Measurements from ENCODE around the gene GPN2. TPM values are rescaled to one million over a fixed set of nuclear protein-coding genes. Genes with fewer than 3 reads are reported as not detected.

Gene GPN2
- total RNA-seq, 1 donor from 2014 or later = 6.8 TPM

DNA sequence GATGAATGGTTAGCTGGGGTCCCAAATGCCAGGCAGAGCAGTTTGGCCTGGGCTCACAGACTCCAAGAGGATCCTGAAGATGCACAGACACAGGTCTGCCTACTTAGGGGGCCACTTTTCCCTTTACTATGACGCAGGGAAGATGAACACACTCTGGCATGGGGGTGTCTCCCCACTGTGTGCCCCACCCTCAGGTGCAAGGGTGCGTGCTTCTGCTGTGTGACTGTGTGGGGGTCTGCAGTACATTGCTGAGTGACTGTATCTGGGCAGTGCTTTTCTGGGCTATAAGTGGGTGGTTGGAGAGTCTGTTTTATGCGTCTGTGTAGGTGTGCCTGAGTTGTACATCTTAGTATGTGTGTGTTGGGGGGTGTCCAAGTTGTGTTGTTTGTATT, 19.9 kb upstream of the GPN2 start:
- H3K9me3 Mint-ChIP-seq = no peaks in the 10 kb centered on the region
- Histone ChIP-seq H3K9ac (no peak overlapping the region), H3K27me3 (peaks cover 3% of the 10 kb centered on the region), H3K27ac (no peak overlapping the region), H3F3A (ENCODE audit: low read depth) (no peaks in the 10 kb centered on the region), H3K4me2 (no peak overlapping the region), H3K4me1 (no peaks in the 10 kb centered on the region), H3K4me3 (no peak overlapping the region), H3K36me3 (no peaks in the 10 kb centered on the region), H3K9me3 (ENCODE audit: low read depth) (no peaks in the 10 kb centered on the region), H4K20me1 (ENCODE audit: low read depth) (no peaks in the 10 kb centered on the region), H3K79me2 (ENCODE audit: low read depth) (no peaks in the 10 kb centered on the region), H2AFZ (replicated peaks) (no peak overlapping the region)
- H3K27ac Mint-ChIP-seq = no peak overlapping the region
- TF ChIP-seq EZH2phosphoT487 (IDR thresholded peaks at IDR 0.05) = no peak
- TF ChIP-seq, protein P1, sequence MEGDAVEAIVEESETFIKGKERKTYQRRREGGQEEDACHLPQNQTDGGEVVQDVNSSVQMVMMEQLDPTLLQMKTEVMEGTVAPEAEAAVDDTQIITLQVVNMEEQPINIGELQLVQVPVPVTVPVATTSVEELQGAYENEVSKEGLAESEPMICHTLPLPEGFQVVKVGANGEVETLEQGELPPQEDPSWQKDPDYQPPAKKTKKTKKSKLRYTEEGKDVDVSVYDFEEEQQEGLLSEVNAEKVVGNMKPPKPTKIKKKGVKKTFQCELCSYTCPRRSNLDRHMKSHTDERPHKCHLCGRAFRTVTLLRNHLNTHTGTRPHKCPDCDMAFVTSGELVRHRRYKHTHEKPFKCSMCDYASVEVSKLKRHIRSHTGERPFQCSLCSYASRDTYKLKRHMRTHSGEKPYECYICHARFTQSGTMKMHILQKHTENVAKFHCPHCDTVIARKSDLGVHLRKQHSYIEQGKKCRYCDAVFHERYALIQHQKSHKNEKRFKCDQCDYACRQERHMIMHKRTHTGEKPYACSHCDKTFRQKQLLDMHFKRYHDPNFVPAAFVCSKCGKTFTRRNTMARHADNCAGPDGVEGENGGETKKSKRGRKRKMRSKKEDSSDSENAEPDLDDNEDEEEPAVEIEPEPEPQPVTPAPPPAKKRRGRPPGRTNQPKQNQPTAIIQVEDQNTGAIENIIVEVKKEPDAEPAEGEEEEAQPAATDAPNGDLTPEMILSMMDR (IDR thresholded peaks at IDR 0.05) = no peak
- TF ChIP-seq EZH2 (IDR thresholded peaks at IDR 0.05) = no peak
- H3K36me3 Mint-ChIP-seq = no peaks in the 10 kb centered on the region
- H3K27me3 Mint-ChIP-seq (ENCODE audit: insufficient read depth, low read depth) = peaks cover 5% of the 10 kb centered on the region
- DNase-seq (ENCODE audit: low spot score) = no peak
- H3K4me1 Mint-ChIP-seq = no peaks in the 10 kb centered on the region
- no peak overlapping the region for H3K4me3 Mint-ChIP-seq

DNA sequence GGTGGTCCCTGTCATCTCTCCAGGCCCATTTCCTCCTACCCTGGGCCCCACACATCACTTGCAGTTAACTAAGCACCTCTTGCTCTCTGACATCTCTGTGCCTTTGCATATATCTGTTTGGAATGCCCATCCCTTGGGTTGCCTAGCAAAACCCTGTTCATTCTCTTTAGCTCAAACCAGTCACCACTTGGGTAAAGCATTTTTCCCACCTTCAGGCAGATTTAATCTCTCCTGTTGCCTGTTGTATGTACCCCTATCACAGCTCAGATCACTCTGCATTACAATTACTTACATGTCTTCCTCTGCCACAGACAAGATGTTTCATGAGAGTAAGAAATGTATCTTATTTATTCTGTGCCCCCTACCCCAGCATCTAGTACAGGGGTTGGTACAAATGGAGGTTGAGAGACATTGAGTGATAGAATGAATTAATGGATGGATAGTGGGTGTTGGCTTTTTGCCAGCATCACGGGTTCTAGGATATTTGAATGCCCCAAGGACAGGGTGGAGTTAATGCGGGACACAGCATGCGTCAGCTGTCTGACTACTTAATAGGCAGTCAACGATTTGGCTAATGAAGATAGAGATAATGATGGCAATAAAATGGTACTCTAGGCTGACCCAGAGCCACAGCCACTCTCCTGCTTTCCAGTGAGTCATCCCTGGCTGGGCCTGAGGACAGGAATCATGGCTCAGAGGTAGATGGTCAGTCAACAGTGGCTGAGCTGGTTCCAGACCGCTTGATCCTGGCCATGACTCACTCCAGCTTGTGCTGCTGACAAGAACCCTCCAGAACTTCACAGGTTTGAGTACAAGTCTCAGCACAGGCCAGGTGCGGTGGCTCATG, 17.2 kb upstream of the GPN2 start:
- no peaks in the 10 kb centered on the region for H3K36me3 Mint-ChIP-seq

DNA sequence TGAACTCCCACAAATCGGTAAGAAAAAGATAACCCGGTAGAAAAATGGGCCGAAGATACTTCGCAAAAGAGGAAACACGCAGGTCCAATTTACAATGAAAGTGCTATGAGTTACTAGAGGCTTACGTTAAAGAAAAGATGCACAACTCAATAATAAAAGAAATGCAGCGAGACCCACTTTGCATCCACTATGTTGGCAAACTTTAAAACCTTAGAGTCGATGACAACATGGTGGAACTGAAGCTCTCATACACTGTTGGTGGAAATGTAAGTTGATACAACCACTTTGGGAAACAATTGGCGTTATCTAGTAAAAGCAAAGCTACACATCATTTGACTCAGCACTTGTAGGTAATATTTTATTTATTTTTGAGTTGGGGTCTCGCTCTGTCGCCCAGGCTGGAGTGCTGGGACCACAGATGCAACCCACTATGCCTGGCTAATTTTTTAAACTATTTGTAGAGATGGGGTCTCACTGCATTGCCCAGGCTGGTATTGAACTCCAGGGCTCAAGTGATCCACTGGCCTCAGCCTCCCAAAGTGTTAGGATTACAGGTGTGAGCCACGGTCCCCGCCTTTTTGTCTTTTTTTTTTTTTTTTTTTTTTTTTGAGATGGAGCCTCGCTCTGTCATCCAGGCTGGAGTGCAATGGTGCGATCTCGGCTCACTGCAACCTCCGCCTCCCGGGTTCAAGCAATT, 10.9 kb upstream of the GPN2 start:
- Histone ChIP-seq H2AFZ (replicated peaks) (peak overlapping the region; percentile 95), H3F3A (ENCODE audit: low read depth) (peaks cover 12% of the 10 kb centered on the region), H3K27ac (no peak overlapping the region), H3K4me1 (peaks cover 9% of the 10 kb centered on the region), H3K36me3 (no peaks in the 10 kb centered on the region), H3K79me2 (ENCODE audit: low read depth) (peaks cover 28% of the 10 kb centered on the region), H3K9me3 (ENCODE audit: low read depth) (no peaks in the 10 kb centered on the region), H3K9ac (peak overlapping the region; percentile 98), H3K27me3 (no peaks in the 10 kb centered on the region), H3K4me2 (peak overlapping the region; percentile 82), H4K20me1 (ENCODE audit: low read depth) (no peaks in the 10 kb centered on the region), H3K4me3 (peak overlapping the region; percentile 90)
- Mint-ChIP-seq H3K36me3 (peaks cover 4% of the 10 kb centered on the region), H3K27me3 (ENCODE audit: insufficient read depth, low read depth) (peaks cover 3% of the 10 kb centered on the region), H3K4me1 (peaks cover 15% of the 10 kb centered on the region), H3K4me3 (peak overlapping the region; percentile 90), H3K27ac (peak overlapping the region; percentile 85), H3K9me3 (no peaks in the 10 kb centered on the region)
- TF ChIP-seq EZH2phosphoT487 (IDR thresholded peaks at IDR 0.05) = no peak
- TF ChIP-seq, protein P1 (IDR thresholded peaks at IDR 0.05) = no peak
- no peak for DNase-seq (ENCODE audit: low spot score)

More for the DNA sequence above, 17.2 kb upstream of the GPN2 start:
- H3K79me2 ChIP-seq (ENCODE audit: low read depth) = no peaks in the 10 kb centered on the region
- no peaks in the 10 kb centered on the region for H4K20me1 ChIP-seq (ENCODE audit: low read depth)
- DNase-seq (ENCODE audit: low spot score) = no peak
- H3K4me3 Mint-ChIP-seq = no peak overlapping the region
- H3K9me3 Mint-ChIP-seq = no peaks in the 10 kb centered on the region
- no peak overlapping the region for H3K27ac Mint-ChIP-seq
- H3K27ac ChIP-seq = no peak overlapping the region
- H3K4me2 ChIP-seq = no peak overlapping the region
- no peaks in the 10 kb centered on the region for H3K36me3 ChIP-seq
- H3K4me1 ChIP-seq = no peaks in the 10 kb centered on the region
- H3K27me3 Mint-ChIP-seq (ENCODE audit: insufficient read depth, low read depth) = peaks cover 5% of the 10 kb centered on the region
- peaks cover 3% of the 10 kb centered on the region for H3K27me3 ChIP-seq
- no peak overlapping the region for H2AFZ ChIP-seq (replicated peaks)
- TF ChIP-seq, protein P1 (IDR thresholded peaks at IDR 0.05) = no peak
- no peak for TF ChIP-seq EZH2phosphoT487 (IDR thresholded peaks at IDR 0.05)
- no peak for TF ChIP-seq EZH2 (IDR thresholded peaks at IDR 0.05)
- H3K9ac ChIP-seq = no peak overlapping the region
- H3K4me3 ChIP-seq = no peak overlapping the region
- H3K4me1 Mint-ChIP-seq = no peaks in the 10 kb centered on the region
- peaks cover 2% of the 10 kb centered on the region for H3F3A ChIP-seq (ENCODE audit: low read depth)
- no peaks in the 10 kb centered on the region for H3K9me3 ChIP-seq (ENCODE audit: low read depth)

Data from neural progenitor cell (in vitro differentiated cells).